OCI-LY1 (cell line): ENCODE results near the gene NADK.

Experiments used
- H2AFZ ChIP-seq: fragments of 200-600 bp; sonication (generic), shearing (Covaris generic); 2 replicates; pipeline ENCODE4 v1.6.0; 2014; ENCODE audit warnings: antibody characterized with exemption, mild to moderate bottlenecking, low read length
- H3F3A ChIP-seq: fragments of 200-600 bp; sonication (generic), shearing (Covaris generic); 2 replicates; pipeline ENCODE4 v1.6.0; 2014; ENCODE audit warnings: mild to moderate bottlenecking, antibody characterized with exemption, low read length, moderate library complexity; ENCODE audit not compliant: insufficient read depth
- H3K27ac ChIP-seq: fragments of 200-600 bp; sonication (generic); 2 replicates; pipeline ENCODE4 v1.5.1; 2014; ENCODE audit warnings: low read length, mixed run types, mild to moderate bottlenecking, low read depth; ENCODE audit not compliant: poor library complexity, severe bottlenecking
- H3K27me3 ChIP-seq: fragments of 200-600 bp; sonication (generic); 2 replicates; pipeline ENCODE4 v1.6.0; 2014; ENCODE audit warnings: antibody characterized with exemption, mild to moderate bottlenecking, low read length, moderate library complexity; ENCODE audit not compliant: insufficient read depth
- H3K36me3 ChIP-seq: fragments of 200-600 bp; sonication (generic); 2 replicates; pipeline ENCODE4 v1.6.1; 2014; ENCODE audit warnings: mild to moderate bottlenecking, antibody characterized with exemption, low read length, moderate library complexity, mixed read lengths; ENCODE audit not compliant: insufficient read depth
- H3K4me1 ChIP-seq: fragments of 200-600 bp; sonication (generic); 2 replicates; pipeline ENCODE4 v1.5.1; 2014; ENCODE audit warnings: mild to moderate bottlenecking, low read length, moderate library complexity; ENCODE audit not compliant: insufficient read depth, severe bottlenecking
- H3K4me2 ChIP-seq: fragments of 200-600 bp; sonication (generic), shearing (Covaris generic); 2 replicates; pipeline ENCODE4 v1.6.1; 2014; ENCODE audit warnings: low read length
- H3K4me3 ChIP-seq: fragments of 200-600 bp; sonication (generic); 2 replicates; pipeline ENCODE4 v1.5.1; 2014; ENCODE audit warnings: low read length, low read depth, mild to moderate bottlenecking, mixed read lengths; ENCODE audit not compliant: poor library complexity, severe bottlenecking
- H3K79me2 ChIP-seq: fragments of 200-600 bp; shearing (Covaris generic); 2 replicates; pipeline ENCODE4 v1.6.1; 2016; ENCODE audit warnings: mixed run types, low read length, mixed read lengths; ENCODE audit not compliant: insufficient read depth
- H3K9ac ChIP-seq: fragments of 200-600 bp; sonication (generic), shearing (Covaris generic); 2 replicates; pipeline ENCODE4 v1.6.1; 2014; ENCODE audit warnings: mild to moderate bottlenecking, low read length, mixed read lengths
- H3K9me2 ChIP-seq: fragments of 200-600 bp; sonication (generic), shearing (Covaris generic); 2 replicates; pipeline ENCODE4 v1.6.1; 2014; ENCODE audit warnings: low read depth, mild to moderate bottlenecking, low read length, mixed read lengths
- H3K9me3 ChIP-seq: fragments of 200-600 bp; shearing (Covaris generic); 2 replicates; pipeline ENCODE4 v1.6.1; 2014; ENCODE audit warnings: low read length, mixed read lengths
- H4K20me1 ChIP-seq: fragments of 200-600 bp; sonication (generic), shearing (Covaris generic); 2 replicates; pipeline ENCODE4 v1.6.0; 2016; ENCODE audit warnings: mild to moderate bottlenecking, low read length; ENCODE audit not compliant: insufficient read depth
- CTCF ChIP-seq: fragments of 200-600 bp; sonication (generic), shearing (Covaris generic); IDR thresholded peaks from 2 replicates; pipeline ENCODE4 v1.5.1; 2017; ENCODE audit warnings: mild to moderate bottlenecking, antibody characterized with exemption, low read length, moderate library complexity, mixed read lengths
- EZH2 ChIP-seq: fragments of 200-600 bp; sonication (generic), shearing (Covaris generic); IDR thresholded peaks from 2 replicates; pipeline ENCODE4 v1.8.0; 2017; ENCODE audit warnings: borderline replicate concordance, mixed run types, mild to moderate bottlenecking, antibody characterized with exemption, low read length, moderate library complexity, mixed read lengths

The NADK gene

GRCh38 chr1:1815606-1816281, 37.5 kb upstream of the NADK start:
- H2AFZ ChIP-seq, result no peak overlapping the region
- peaks cover 83% of the 10 kb centered on the region for H3K36me3 ChIP-seq
- H3K27ac ChIP-seq, result peak overlapping the region; percentile 4
- H4K20me1 ChIP-seq, result no peaks in the 10 kb centered on the region
- peaks cover 4% of the 10 kb centered on the region for H3K4me1 ChIP-seq
- no peak for TF ChIP-seq EZH2
- no peak for TF ChIP-seq CTCF
- H3K9me3 ChIP-seq, result no peaks in the 10 kb centered on the region
- no peak overlapping the region for H3K4me2 ChIP-seq
- H3K9ac ChIP-seq, result no peak overlapping the region
- 0 out of 2 replicates have a peak, but pooled peaks cover 4% of the 10 kb centered on the region for H3K79me2 ChIP-seq
- H3F3A ChIP-seq, result no peaks in the 10 kb centered on the region; the same call in 1 of the 2 replicates
- H3K9me2 ChIP-seq, result no peaks in the 10 kb centered on the region
- no peaks in the 10 kb centered on the region for H3K27me3 ChIP-seq
- H3K4me3 ChIP-seq, result no peak overlapping the region

GRCh38 chr1:1809489-1809888, 31.2 kb upstream of the NADK start:
- no peaks in the 10 kb centered on the region for H3K9me2 ChIP-seq
- H3F3A ChIP-seq, result no peaks in the 10 kb centered on the region
- TF ChIP-seq CTCF, result no peak
- H3K79me2 ChIP-seq, result no peaks in the 10 kb centered on the region
- H3K36me3 ChIP-seq, result peaks cover 89% of the 10 kb centered on the region
- H3K9me3 ChIP-seq, result no peaks in the 10 kb centered on the region
- H3K4me3 ChIP-seq, result no peak overlapping the region
- no peak overlapping the region for H3K27ac ChIP-seq
- H3K4me2 ChIP-seq, result no peak overlapping the region
- H3K4me1 ChIP-seq, result no peaks in the 10 kb centered on the region
- no peak overlapping the region for H3K9ac ChIP-seq
- no peaks in the 10 kb centered on the region for H4K20me1 ChIP-seq
- no peaks in the 10 kb centered on the region for H3K27me3 ChIP-seq
- H2AFZ ChIP-seq, result no peak overlapping the region

GRCh38 chr1:1808206-1808605, 29.9 kb upstream of the NADK start:
- Histone ChIP-seq H3K36me3 (peaks cover 85% of the 10 kb centered on the region), H3K9ac (no peak overlapping the region), H3K27ac (no peak overlapping the region), H3K9me3 (no peaks in the 10 kb centered on the region), H3K4me1 (peaks cover 4% of the 10 kb centered on the region), H2AFZ (no peak overlapping the region), H4K20me1 (no peaks in the 10 kb centered on the region), H3F3A (no peaks in the 10 kb centered on the region), H3K4me2 (no peak overlapping the region), H3K79me2 (no peaks in the 10 kb centered on the region), H3K9me2 (no peaks in the 10 kb centered on the region), H3K27me3 (no peaks in the 10 kb centered on the region), H3K4me3 (no peak overlapping the region)
- no peak for TF ChIP-seq CTCF
- no peak for TF ChIP-seq EZH2
